CD14-positive monocyte (primary cell): ENCODE results near the gene MBD5. TPM values are rescaled to one million over a fixed set of nuclear protein-coding genes. Genes with fewer than 3 reads are reported as not detected.

ENCODE experiments used
- DNase-seq, 3 donors: peaks; one replicate each; pipeline ENCODE4 v3.0.0-alpha.2; 2011 to 2022
- H2AFZ ChIP-seq: 2 replicates; pipeline ENCODE4 v1.6.0; 2012; ENCODE audit warnings: mild to moderate bottlenecking, low read depth, low read length, inconsistent platforms; ENCODE audit not compliant: insufficient read depth, poor library complexity, severe bottlenecking
- H3K27ac ChIP-seq, 2 donors: 1 replicate in 1 of 2; 2 replicates in 1 of 2; pipeline ENCODE4 v1.5.1; 2012 to 2013; ENCODE audit warnings: low read length in 2 of 2, control low read depth in 1 of 2, inconsistent platforms in 1 of 2, low read depth in 1 of 2, mild to moderate bottlenecking in 1 of 2
- H3K27me3 ChIP-seq, 2 donors: one replicate each; pipeline versions ENCODE4 v1.6.0 to v1.6.1; 2011 to 2013; ENCODE audit warnings: low read length in 2 of 2; ENCODE audit not compliant: control insufficient read depth in 2 of 2, insufficient read depth in 2 of 2
- H3K36me3 ChIP-seq, 2 donors: replicated peaks in 1 of 2; 1 replicate in 1 of 2; 2 replicates in 1 of 2; pipeline versions ENCODE4 v1.5.1 to v1.6.1; 2012 to 2013; ENCODE audit warnings: low read length in 2 of 2, control low read depth in 1 of 2, inconsistent platforms in 1 of 2, mild to moderate bottlenecking in 1 of 2; ENCODE audit not compliant: insufficient read depth in 2 of 2, control insufficient read depth in 1 of 2
- H3K4me1 ChIP-seq, 2 donors: 1 replicate in 1 of 2; 2 replicates in 1 of 2; pipeline versions ENCODE4 v1.5.1 to v1.6.1; 2012 to 2013; ENCODE audit warnings: low read length in 2 of 2, control low read depth in 1 of 2, inconsistent platforms in 1 of 2, mild to moderate bottlenecking in 1 of 2, moderate library complexity in 1 of 2; ENCODE audit not compliant: insufficient read depth in 2 of 2, control insufficient read depth in 1 of 2
- H3K4me2 ChIP-seq: replicated peaks from 2 replicates; pipeline ENCODE3; 2012; ENCODE audit warnings: low read length, moderate library complexity, mild to moderate bottlenecking; ENCODE audit not compliant: poor library complexity, severe bottlenecking; ENCODE audit errors: extremely low read depth
- H3K4me3 ChIP-seq, 3 experiments: fragments of 200-600 bp in 1 of 3; sonication (generic) in 1 of 3; replicated peaks in 1 of 3; 1 replicate in 2 of 3; 2 replicates in 1 of 3; pipeline ENCODE4 v1.5.1; 2011 to 2013; ENCODE audit warnings: low read length in 3 of 3, mild to moderate bottlenecking in 3 of 3, control low read depth in 2 of 3, low read depth in 2 of 3, inconsistent platforms in 1 of 3, moderate library complexity in 1 of 3
- H3K79me2 ChIP-seq: 2 replicates; pipeline ENCODE4 v1.6.0; 2012; ENCODE audit warnings: mild to moderate bottlenecking, control low read depth, inconsistent platforms, low read length, moderate library complexity; ENCODE audit not compliant: insufficient read depth
- H3K9ac ChIP-seq: 2 replicates; pipeline ENCODE4 v1.6.0; 2017; ENCODE audit warnings: low read length, mild to moderate bottlenecking; ENCODE audit not compliant: insufficient read depth, poor library complexity, severe bottlenecking
- H3K9me3 ChIP-seq, 2 donors: replicated peaks in 1 of 2; 1 replicate in 1 of 2; 2 replicates in 1 of 2; pipeline versions ENCODE4 v1.5.1 to v1.6.1; 2012 to 2013; ENCODE audit warnings: low read length in 2 of 2, control low read depth in 1 of 2; ENCODE audit not compliant: control insufficient read depth in 1 of 2, insufficient read depth in 1 of 2
- H4K20me1 ChIP-seq: 2 replicates; pipeline ENCODE4 v1.6.0; 2012; ENCODE audit warnings: mild to moderate bottlenecking, low read length, control low read depth, moderate library complexity; ENCODE audit not compliant: insufficient read depth
- H3K27ac Mint-ChIP-seq, 7 donors: one replicate each; pipeline ENCODE4 v1.8.0; 2020; ENCODE audit warnings: mild to moderate bottlenecking in 7 of 7, mixed read lengths in 7 of 7, moderate library complexity in 6 of 7, inconsistent platforms in 2 of 7
- H3K27me3 Mint-ChIP-seq, 3 donors: one replicate each; pipeline ENCODE4 v1.8.0; 2021 to 2022; ENCODE audit warnings: low read depth in 3 of 3, mild to moderate bottlenecking in 3 of 3, mixed read lengths in 3 of 3, moderate library complexity in 3 of 3, inconsistent platforms in 1 of 3
- H3K36me3 Mint-ChIP-seq, 2 donors: one replicate each; pipeline ENCODE4 v1.8.0; 2020; ENCODE audit warnings: mixed read lengths in 2 of 2, inconsistent platforms in 1 of 2, mild to moderate bottlenecking in 1 of 2
- H3K4me1 Mint-ChIP-seq: one replicate; pipeline ENCODE4 v1.8.0; 2020; ENCODE audit warnings: mild to moderate bottlenecking, mixed read lengths
- H3K4me3 Mint-ChIP-seq, 2 donors: one replicate each; pipeline ENCODE4 v1.8.0; 2020; ENCODE audit warnings: mild to moderate bottlenecking in 2 of 2, mixed read lengths in 2 of 2, moderate library complexity in 1 of 2
- H3K9me3 Mint-ChIP-seq, 7 donors: one replicate each; pipeline ENCODE4 v1.8.0; 2020 to 2022; ENCODE audit warnings: mixed read lengths in 7 of 7, mild to moderate bottlenecking in 6 of 7, moderate library complexity in 6 of 7, inconsistent platforms in 2 of 7
- WGBS: methylation state at CpG from one replicate; pipeline ENCODE4 v1.1.5; 2013; ENCODE audit warnings: missing lambda C conversion rate; ENCODE audit not compliant: insufficient coverage; 5-methylcytosine and 5-hydroxymethylcytosine counted together
- intact Hi-C, 2 donors: fragments of 100-400 bp; cut with micrococcal nuclease; formaldehyde crosslinking; loops; one replicate each; pipeline versions ENCODE4 v1.15.0 to v1.15.1; 2023
- polyA plus RNA-seq, 3 donors: library from polyadenylated mRNA; depleted of rRNA in 1 of 3; unstranded in 2 of 3; stranded (reverse) in 1 of 3; fragments of 300-500 nt in 2 of 3; fragments of >200 nt in 1 of 3; fragmentation: Illumina TruSeq in 2 of 3; gene quantifications; 1 replicate in 2 of 3; 2 replicates in 1 of 3; pipeline ENCODE4 v1.2.3, GENCODE V29; 2012 to 2021
- TF ChIP-seq, protein P1 (sequence below): fragments of 200-600 bp; IDR thresholded peaks from one replicate; pipeline ENCODE4 v1.8.0; 2022; ENCODE audit warnings: antibody characterized with exemption, mild to moderate bottlenecking

The MBD5 gene
- polyA plus RNA-seq, 3 donors = 2.3 to 5.7 (median 3.5) TPM

DNA sequence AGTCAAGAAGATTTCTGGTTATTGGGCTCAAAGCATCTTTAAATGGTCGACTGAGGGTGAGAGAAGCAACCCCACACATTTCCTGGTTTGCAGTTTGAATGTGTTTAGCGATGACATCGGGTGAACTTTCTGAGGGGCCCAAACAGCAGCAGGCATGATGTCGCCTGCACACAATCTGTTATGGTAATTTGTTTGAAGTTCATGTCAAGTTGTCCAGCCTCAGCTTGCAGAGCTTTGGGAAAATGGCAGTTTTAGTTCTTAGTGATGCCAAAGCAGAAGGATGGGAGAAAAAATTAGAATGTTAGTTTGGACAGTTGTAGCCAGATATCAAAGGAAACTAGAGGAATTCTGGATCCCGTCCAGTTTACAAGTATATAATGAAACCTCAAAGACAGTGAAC is 284.6 kb downstream of the MBD5 start:
- Mint-ChIP-seq H3K27ac (no peak overlapping the region), H3K4me3 (no peak overlapping the region)
- no peaks in the 10 kb centered on the region for H3K27me3 ChIP-seq

GRCh38 chr2:148306027-148306426 is 285.1 kb downstream of the MBD5 start:
- no peak overlapping the region for H3K4me3 Mint-ChIP-seq
- peaks cover 0 to 12% of the 10 kb centered on the region in 2 donors for H3K36me3 Mint-ChIP-seq
- H3K27ac ChIP-seq = no peak overlapping the region
- no peak overlapping the region for H3K27ac Mint-ChIP-seq
- peaks cover 0 to 6% (median 3%) of the 10 kb centered on the region in 7 donors for H3K9me3 Mint-ChIP-seq
- intact Hi-C loops = no loop called here
- no peak for DNase-seq
- H3K4me2 ChIP-seq = no peak overlapping the region
- no peaks in the 10 kb centered on the region for H3K79me2 ChIP-seq
- H2AFZ ChIP-seq = no peak overlapping the region
- H3K36me3 ChIP-seq = no peaks in the 10 kb centered on the region
- H3K4me1 ChIP-seq = no peaks in the 10 kb centered on the region
- H4K20me1 ChIP-seq = no peaks in the 10 kb centered on the region
- H3K27me3 Mint-ChIP-seq = peaks cover 0 to 2% (median 0%) of the 10 kb centered on the region in 3 donors
- no peaks in the 10 kb centered on the region for H3K4me1 Mint-ChIP-seq
- no CpG with 5 or more reads among the region's 2 CpGs for WGBS
- TF ChIP-seq, protein P1, sequence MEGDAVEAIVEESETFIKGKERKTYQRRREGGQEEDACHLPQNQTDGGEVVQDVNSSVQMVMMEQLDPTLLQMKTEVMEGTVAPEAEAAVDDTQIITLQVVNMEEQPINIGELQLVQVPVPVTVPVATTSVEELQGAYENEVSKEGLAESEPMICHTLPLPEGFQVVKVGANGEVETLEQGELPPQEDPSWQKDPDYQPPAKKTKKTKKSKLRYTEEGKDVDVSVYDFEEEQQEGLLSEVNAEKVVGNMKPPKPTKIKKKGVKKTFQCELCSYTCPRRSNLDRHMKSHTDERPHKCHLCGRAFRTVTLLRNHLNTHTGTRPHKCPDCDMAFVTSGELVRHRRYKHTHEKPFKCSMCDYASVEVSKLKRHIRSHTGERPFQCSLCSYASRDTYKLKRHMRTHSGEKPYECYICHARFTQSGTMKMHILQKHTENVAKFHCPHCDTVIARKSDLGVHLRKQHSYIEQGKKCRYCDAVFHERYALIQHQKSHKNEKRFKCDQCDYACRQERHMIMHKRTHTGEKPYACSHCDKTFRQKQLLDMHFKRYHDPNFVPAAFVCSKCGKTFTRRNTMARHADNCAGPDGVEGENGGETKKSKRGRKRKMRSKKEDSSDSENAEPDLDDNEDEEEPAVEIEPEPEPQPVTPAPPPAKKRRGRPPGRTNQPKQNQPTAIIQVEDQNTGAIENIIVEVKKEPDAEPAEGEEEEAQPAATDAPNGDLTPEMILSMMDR = no peak
- H3K9ac ChIP-seq = no peak overlapping the region
- H3K9me3 ChIP-seq = no peaks in the 10 kb centered on the region
- no peaks in the 10 kb centered on the region for H3K27me3 ChIP-seq
- no peak overlapping the region for H3K4me3 ChIP-seq

More for the DNA sequence above, 284.6 kb downstream of the MBD5 start:
- H3K79me2 ChIP-seq = no peaks in the 10 kb centered on the region
- no peak overlapping the region for H3K27ac ChIP-seq
- H4K20me1 ChIP-seq = no peaks in the 10 kb centered on the region
- 98% methylated on average over 4 of the region's 5 CpGs for WGBS
- H3K27me3 Mint-ChIP-seq = peaks cover 0 to 2% (median 0%) of the 10 kb centered on the region in 3 donors
- intact Hi-C loops = no loop called here
- H3K9me3 Mint-ChIP-seq = peaks cover 0 to 6% (median 3%) of the 10 kb centered on the region in 7 donors
- TF ChIP-seq, protein P1 = no peak
- H3K4me1 Mint-ChIP-seq = no peaks in the 10 kb centered on the region
- no peaks in the 10 kb centered on the region for H3K4me1 ChIP-seq
- H3K4me2 ChIP-seq = no peak overlapping the region
- H2AFZ ChIP-seq = no peak overlapping the region
- H3K4me3 ChIP-seq = no peak overlapping the region
- no peaks in the 10 kb centered on the region for H3K36me3 ChIP-seq
- peaks cover 0 to 8% of the 10 kb centered on the region in 2 donors for H3K36me3 Mint-ChIP-seq
- no peaks in the 10 kb centered on the region for H3K9me3 ChIP-seq
- DNase-seq = no peak
- H3K9ac ChIP-seq = no peak overlapping the region
